ENCODE results near the gene CNTFR. TPM values are rescaled to one million over a fixed set of nuclear protein-coding genes. Genes with fewer than 3 reads are reported as not detected.

The CNTFR gene
- total RNA-seq, 5 donors from 2014 or later (not counting 1 experiment from before 2014, with no cell fraction given): not detected

DNA sequence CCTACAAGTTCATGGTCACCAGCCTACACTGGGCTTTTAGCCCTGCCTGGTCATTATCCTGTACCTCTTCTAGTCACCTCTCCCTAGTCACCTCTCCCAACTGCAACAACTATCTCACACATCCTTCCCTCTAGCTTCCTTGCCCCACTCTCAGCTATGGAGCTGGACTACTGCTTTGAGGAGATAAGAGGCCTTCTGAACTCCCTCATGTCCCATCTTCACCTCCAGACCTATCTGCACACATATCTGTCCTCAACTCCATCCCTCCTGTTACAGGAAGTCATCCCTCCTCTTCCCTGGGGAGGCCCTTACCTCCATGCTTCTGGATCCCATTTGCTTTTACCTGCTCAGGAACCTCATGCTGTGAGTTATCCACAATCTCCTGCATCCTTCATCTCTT lies 16.7 kb upstream of the CNTFR start:
- peaks cover 0 to 2% of the 10 kb centered on the region in 2 experiments for H3K27me3 ChIP-seq (replicated peaks in 1 of 2; ENCODE audit: control insufficient read depth in 2 of 2, extremely low read depth in 1 of 2, insufficient read depth in 2 of 2, low read length in 1 of 2)
- ChIA-PET POLR2A (interaction anchor here in 1 of 2 donors (0.6 kb wide), 1 partner anchor 594 kb away, joined by 3 read pairs; no protein-coding TSS in a partner anchor), CTCF (interaction anchor here in 1 of 2 donors (4.1 kb wide), 1 partner anchor 28 kb away, joined by 24 read pairs; no protein-coding TSS in a partner anchor)

GRCh38 chr9:34603610-34604231 lies 14.2 kb upstream of the CNTFR start:
- Mint-ChIP-seq H3K27me3 (peaks cover 5% of the 10 kb centered on the region in 2 donors), H3K4me3 (no peak overlapping the region), H3K27ac (no peak overlapping the region), H3K4me1 (no peaks in the 10 kb centered on the region), H3K9me3 (no peaks in the 10 kb centered on the region), H3K36me3 (no peaks in the 10 kb centered on the region)
- ChIA-PET POLR2A (interaction anchor here in 1 of 2 donors (0.6 kb wide), 1 partner anchor 34 kb away, joined by 7 read pairs; the partner anchor contains the start of gene SIGMAR1), CTCF (interaction anchor here (0.5 to 4.1 kb wide), 17 partner anchors 9 to 977 kb away, joined by 3 to 24 read pairs (median 4); partner anchors contain the start of genes CNTFR (in 1 of the 2), DCTN3 (in 1 of the 2), RPP25L (in 1 of the 2) and SIGMAR1 (in 1 of the 2))
- H3K4me1 ChIP-seq (ENCODE audit: control insufficient read depth in 1 of 2, extremely low read depth in 1 of 2, insufficient read depth in 2 of 2, low read length in 2 of 2): no peaks in the 10 kb centered on the region
- 45% methylated on average over 2 of the region's 4 CpGs for WGBS (ENCODE audit: insufficient coverage)
- no peaks in the 10 kb centered on the region for H3K9me3 ChIP-seq
- H3K4me3 ChIP-seq (ENCODE audit: control insufficient read depth in 1 of 2, extremely low read depth in 1 of 2, low read length in 1 of 2): no peak overlapping the region
- peak; percentile 42 to 86 (median 71) for DNase-seq
- H3K27me3 ChIP-seq (replicated peaks in 1 of 2; ENCODE audit: control insufficient read depth in 2 of 2, extremely low read depth in 1 of 2, insufficient read depth in 2 of 2, low read length in 1 of 2): peaks cover 0 to 9% of the 10 kb centered on the region in 2 experiments
- no peak overlapping the region for H3K27ac ChIP-seq (ENCODE audit: low read length)
- H3K36me3 ChIP-seq (ENCODE audit: control insufficient read depth in 2 of 2, extremely low read depth in 1 of 2, insufficient read depth in 1 of 2, low read length in 1 of 2): no peaks in the 10 kb centered on the region
- ATAC-seq (replicated peaks in 1 of 4): peak; percentile 83 to 92 (median 88)

More for the DNA sequence above, 16.7 kb upstream of the CNTFR start:
- no peak overlapping the region for H3K4me3 ChIP-seq (ENCODE audit: control insufficient read depth in 1 of 2, extremely low read depth in 1 of 2, low read length in 1 of 2)
- Mint-ChIP-seq H3K27me3 (peaks cover 3 to 5% of the 10 kb centered on the region in 2 donors), H3K27ac (no peak overlapping the region), H3K36me3 (peaks cover 3% of the 10 kb centered on the region), H3K4me1 (peaks cover 2 to 13% (median 11%) of the 10 kb centered on the region in 3 donors), H3K9me3 (no peaks in the 10 kb centered on the region), H3K4me3 (no peak overlapping the region)
- ATAC-seq (replicated peaks in 1 of 4) (no peak), DNase-seq (no peak)
- H3K27ac ChIP-seq (ENCODE audit: low read length): no peak overlapping the region
- H3K36me3 ChIP-seq (ENCODE audit: control insufficient read depth in 2 of 2, extremely low read depth in 1 of 2, insufficient read depth in 1 of 2, low read length in 1 of 2): no peaks in the 10 kb centered on the region
- no peaks in the 10 kb centered on the region for H3K9me3 ChIP-seq
- peaks cover 1 to 9% of the 10 kb centered on the region in 2 experiments for H3K4me1 ChIP-seq (ENCODE audit: control insufficient read depth in 1 of 2, extremely low read depth in 1 of 2, insufficient read depth in 2 of 2, low read length in 2 of 2)

DNA sequence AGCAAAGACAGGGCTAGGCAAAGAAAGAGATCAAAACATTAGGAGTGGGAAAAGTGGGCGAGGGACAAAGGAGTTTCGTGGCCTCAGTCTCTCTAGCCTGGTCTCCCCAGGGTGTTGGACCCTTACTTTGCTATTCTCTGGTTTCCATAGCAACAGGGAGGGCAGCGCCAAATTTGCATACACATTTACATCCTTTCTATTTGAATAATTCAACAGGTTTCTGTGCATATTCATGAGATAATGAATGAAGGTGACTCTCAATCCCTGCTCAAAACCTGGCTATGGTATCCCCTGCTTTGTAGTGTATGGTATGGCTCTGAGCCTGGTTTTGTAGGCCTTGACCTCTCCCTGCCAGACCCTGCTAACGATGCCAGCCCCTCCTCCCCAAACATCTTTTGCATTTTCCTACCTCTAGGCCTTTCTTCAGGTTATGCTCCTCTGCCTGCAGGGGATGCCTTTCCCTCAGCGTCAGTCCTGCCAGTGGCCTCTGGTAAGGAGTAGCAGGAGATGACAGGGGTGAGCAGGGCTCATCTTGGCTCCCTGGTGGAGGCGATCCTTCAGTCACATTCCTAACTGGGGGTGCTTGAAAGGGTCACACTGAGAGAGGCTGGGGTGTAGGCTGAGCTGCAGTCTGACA lies 12.5 kb upstream of the CNTFR start:
- POLR2A ChIA-PET: no interaction called here
- CTCF ChIA-PET: interaction anchor here (0.6 to 4.1 kb wide), 4 partner anchors 13 to 162 kb away, joined by 3 to 24 read pairs (median 6); no protein-coding TSS in a partner anchor
- Mint-ChIP-seq H3K36me3 (no peaks in the 10 kb centered on the region), H3K27ac (no peak overlapping the region), H3K4me3 (no peak overlapping the region), H3K9me3 (no peaks in the 10 kb centered on the region), H3K4me1 (no peaks in the 10 kb centered on the region), H3K27me3 (peaks cover 9 to 10% of the 10 kb centered on the region in 2 donors)
- Histone ChIP-seq H3K36me3 (ENCODE audit: control insufficient read depth in 2 of 2, extremely low read depth in 1 of 2, insufficient read depth in 1 of 2, low read length in 1 of 2) (no peaks in the 10 kb centered on the region), H3K27ac (ENCODE audit: low read length) (no peak overlapping the region), H3K9me3 (no peaks in the 10 kb centered on the region), H3K4me1 (ENCODE audit: control insufficient read depth in 1 of 2, extremely low read depth in 1 of 2, insufficient read depth in 2 of 2, low read length in 2 of 2) (no peaks in the 10 kb centered on the region), H3K27me3 (replicated peaks in 1 of 2; ENCODE audit: control insufficient read depth in 2 of 2, extremely low read depth in 1 of 2, insufficient read depth in 2 of 2, low read length in 1 of 2) (peaks cover 0 to 15% of the 10 kb centered on the region in 2 experiments), H3K4me3 (ENCODE audit: control insufficient read depth in 1 of 2, extremely low read depth in 1 of 2, low read length in 1 of 2) (no peak overlapping the region)
- ATAC-seq (replicated peaks in 1 of 4): no peak
- DNase-seq: no peak
- 78% methylated on average over 2 of the region's 6 CpGs for WGBS (ENCODE audit: insufficient coverage)

GRCh38 chr9:34600908-34601307 lies 11.4 kb upstream of the CNTFR start:
- no peak for DNase-seq
- no peaks in the 10 kb centered on the region for H3K9me3 ChIP-seq
- H3K4me1 ChIP-seq (ENCODE audit: control insufficient read depth in 1 of 2, extremely low read depth in 1 of 2, insufficient read depth in 2 of 2, low read length in 2 of 2): no peaks in the 10 kb centered on the region
- no peak for ATAC-seq (replicated peaks in 1 of 4)
- no CpG with 5 or more reads among the region's 1 CpG for WGBS (ENCODE audit: insufficient coverage)
- H3K27ac ChIP-seq (ENCODE audit: low read length): no peak overlapping the region
- H3K9me3 Mint-ChIP-seq: no peaks in the 10 kb centered on the region
- POLR2A ChIA-PET: no interaction called here
- H3K27me3 ChIP-seq (replicated peaks in 1 of 2; ENCODE audit: control insufficient read depth in 2 of 2, extremely low read depth in 1 of 2, insufficient read depth in 2 of 2, low read length in 1 of 2): peaks cover 0 to 23% of the 10 kb centered on the region in 2 experiments
- no peaks in the 10 kb centered on the region for H3K4me1 Mint-ChIP-seq
- no peak overlapping the region for H3K4me3 Mint-ChIP-seq
- H3K27me3 Mint-ChIP-seq: peaks cover 18% of the 10 kb centered on the region in 2 donors
- H3K36me3 ChIP-seq (ENCODE audit: control insufficient read depth in 2 of 2, extremely low read depth in 1 of 2, insufficient read depth in 1 of 2, low read length in 1 of 2): no peaks in the 10 kb centered on the region
- no peaks in the 10 kb centered on the region for H3K36me3 Mint-ChIP-seq
- H3K4me3 ChIP-seq (ENCODE audit: control insufficient read depth in 1 of 2, extremely low read depth in 1 of 2, low read length in 1 of 2): no peak overlapping the region
- H3K27ac Mint-ChIP-seq: no peak overlapping the region
- CTCF ChIA-PET: interaction anchor here in 1 of 2 donors (1.6 kb wide), 1 partner anchor 25 kb away, joined by 3 read pairs; no protein-coding TSS in a partner anchor

DNA sequence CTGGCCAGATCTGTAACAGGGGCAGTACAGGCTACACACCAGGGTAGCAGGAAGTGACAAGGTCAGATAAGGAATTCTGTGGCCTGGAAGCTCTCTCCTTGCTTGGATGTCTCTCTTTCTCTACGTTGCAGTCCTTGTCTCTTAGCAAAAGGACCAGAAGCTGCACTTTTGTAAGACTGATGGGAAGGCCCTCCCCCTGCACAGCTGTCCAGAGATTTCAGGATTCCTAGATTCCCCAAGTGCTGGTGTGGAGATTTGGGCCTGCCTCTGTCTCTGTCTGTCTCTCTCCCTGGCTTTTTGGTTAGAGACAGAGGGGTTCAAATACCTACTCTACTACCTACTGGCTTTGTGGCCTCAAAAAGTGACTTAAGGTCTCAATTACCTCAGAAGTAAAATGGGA lies 10.0 kb upstream of the CNTFR start:
- H3K9me3 Mint-ChIP-seq: no peaks in the 10 kb centered on the region
- Histone ChIP-seq H3K27ac (ENCODE audit: low read length) (no peak overlapping the region), H3K27me3 (replicated peaks in 1 of 2; ENCODE audit: control insufficient read depth in 2 of 2, extremely low read depth in 1 of 2, insufficient read depth in 2 of 2, low read length in 1 of 2) (peaks cover 0 to 23% of the 10 kb centered on the region in 2 experiments), H3K4me3 (ENCODE audit: control insufficient read depth in 1 of 2, extremely low read depth in 1 of 2, low read length in 1 of 2) (no peak overlapping the region), H3K9me3 (no peaks in the 10 kb centered on the region), H3K36me3 (ENCODE audit: control insufficient read depth in 2 of 2, extremely low read depth in 1 of 2, insufficient read depth in 1 of 2, low read length in 1 of 2) (no peaks in the 10 kb centered on the region), H3K4me1 (ENCODE audit: control insufficient read depth in 1 of 2, extremely low read depth in 1 of 2, insufficient read depth in 2 of 2, low read length in 2 of 2) (no peaks in the 10 kb centered on the region)
- no peak overlapping the region for H3K27ac Mint-ChIP-seq
- ChIA-PET CTCF (no interaction called here), POLR2A (interaction anchor here in 1 of 2 donors (0.5 kb wide), 1 partner anchor 266 kb away, joined by 11 read pairs; no protein-coding TSS in a partner anchor)
- DNase-seq: no peak
- H3K4me1 Mint-ChIP-seq: no peaks in the 10 kb centered on the region
- no peak overlapping the region for H3K4me3 Mint-ChIP-seq
- ATAC-seq (replicated peaks in 1 of 4): no peak
- H3K27me3 Mint-ChIP-seq: peaks cover 18 to 23% of the 10 kb centered on the region in 2 donors
- H3K36me3 Mint-ChIP-seq: no peaks in the 10 kb centered on the region
- WGBS (ENCODE audit: insufficient coverage): no CpG with 5 or more reads among the region's 1 CpG

GRCh38 chr9:34594177-34594576 lies 4.7 kb upstream of the CNTFR start:
- Histone ChIP-seq H3K9me3 (no peaks in the 10 kb centered on the region), H3K4me3 (ENCODE audit: control insufficient read depth in 1 of 2, extremely low read depth in 1 of 2, low read length in 1 of 2) (no peak overlapping the region), H3K27me3 (replicated peaks in 1 of 2; ENCODE audit: control insufficient read depth in 2 of 2, extremely low read depth in 1 of 2, insufficient read depth in 2 of 2, low read length in 1 of 2) (peaks cover 3 to 64% of the 10 kb centered on the region in 2 experiments), H3K4me1 (ENCODE audit: control insufficient read depth in 1 of 2, extremely low read depth in 1 of 2, insufficient read depth in 2 of 2, low read length in 2 of 2) (peaks cover 0 to 24% of the 10 kb centered on the region in 2 experiments), H3K36me3 (ENCODE audit: control insufficient read depth in 2 of 2, extremely low read depth in 1 of 2, insufficient read depth in 1 of 2, low read length in 1 of 2) (no peaks in the 10 kb centered on the region), H3K27ac (ENCODE audit: low read length) (no peak overlapping the region)
- ATAC-seq (replicated peaks in 1 of 4): no peak
- ChIA-PET POLR2A (no interaction called here), CTCF (interaction anchor here in 1 of 2 donors (0.6 to 1.0 kb wide), 2 partner anchors 190 to 222 kb away, joined by 3 to 9 read pairs; no protein-coding TSS in a partner anchor)
- no peak for DNase-seq
- Mint-ChIP-seq H3K9me3 (no peaks in the 10 kb centered on the region), H3K4me3 (no peak overlapping the region), H3K36me3 (no peaks in the 10 kb centered on the region), H3K27me3 (peaks cover 44 to 53% of the 10 kb centered on the region in 2 donors), H3K27ac (no peak overlapping the region), H3K4me1 (peaks cover 14 to 25% (median 21%) of the 10 kb centered on the region in 3 donors)
- no CpG with 5 or more reads among the region's 9 CpGs for WGBS (ENCODE audit: insufficient coverage)

All from T-cell (primary cell).